ENCODE results near the gene WNT6. TPM values are rescaled to one million over a fixed set of nuclear protein-coding genes. Genes with fewer than 3 reads are reported as not detected.

The WNT6 gene
- total and polyA plus RNA-seq, 10 of the 15 experiments (the other 5 are each of a cell fraction or from before 2014, with no cell fraction given), result 0.11 to 0.44 (median 0.22) TPM; not detected in 5

DNA sequence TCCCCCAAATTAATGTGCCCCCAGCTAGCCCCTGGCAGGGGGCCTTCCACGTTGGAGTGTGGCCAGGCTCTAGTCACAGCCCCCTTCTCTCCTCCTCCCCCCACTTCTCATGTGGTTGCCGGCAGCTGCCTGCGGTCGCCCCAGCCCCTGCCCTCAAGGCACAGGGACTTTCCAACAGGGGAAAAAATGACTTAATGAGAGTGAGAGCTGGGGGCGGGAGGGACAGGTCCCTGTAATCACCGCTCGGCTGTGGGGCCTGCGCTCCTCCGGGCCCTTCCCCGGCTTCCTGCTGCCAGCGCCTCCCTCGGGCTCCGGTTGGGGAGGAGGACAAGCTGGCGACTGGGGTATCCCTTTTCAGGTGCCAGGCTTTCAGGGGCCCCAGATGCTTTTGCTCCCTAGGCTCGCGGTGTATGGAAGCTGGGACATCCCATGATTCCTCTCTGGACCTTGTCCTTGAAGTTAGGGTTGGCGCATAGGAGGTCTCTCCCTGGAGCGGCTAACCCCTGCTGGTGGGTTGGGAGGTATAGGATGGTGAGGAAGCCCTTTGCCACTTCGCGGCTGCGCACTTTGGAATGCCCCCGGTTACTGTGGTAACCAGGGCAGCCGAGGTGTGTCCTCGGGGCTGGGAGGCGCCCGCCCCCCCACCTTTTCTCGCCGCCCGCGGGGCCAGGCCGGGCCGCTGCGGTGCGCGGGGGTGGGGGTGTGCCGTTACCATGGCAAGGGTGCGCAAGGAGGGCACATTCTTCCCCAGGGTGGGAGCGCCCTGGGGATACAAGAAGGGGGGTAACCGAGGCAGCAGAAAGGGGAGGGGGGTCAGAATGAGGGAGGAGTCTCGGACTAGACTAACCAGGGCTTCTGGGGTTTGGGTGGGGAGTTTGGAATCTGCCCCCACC is 37.1 kb downstream of the WNT6 start (continued):
- TF ChIP-seq CBX5 (IDR thresholded peaks at IDR 0.05; ENCODE audit: low read depth), result no peak
- TF ChIP-seq TCF3 (IDR thresholded peaks at IDR 0.05; ENCODE audit: borderline replicate concordance, insufficient read depth, low read depth, low read length), result peak; percentile 100
- peak; percentile 98 for TF ChIP-seq IKZF1 (conservative IDR thresholded peaks at IDR 0.05)
- TF ChIP-seq, protein P1, sequence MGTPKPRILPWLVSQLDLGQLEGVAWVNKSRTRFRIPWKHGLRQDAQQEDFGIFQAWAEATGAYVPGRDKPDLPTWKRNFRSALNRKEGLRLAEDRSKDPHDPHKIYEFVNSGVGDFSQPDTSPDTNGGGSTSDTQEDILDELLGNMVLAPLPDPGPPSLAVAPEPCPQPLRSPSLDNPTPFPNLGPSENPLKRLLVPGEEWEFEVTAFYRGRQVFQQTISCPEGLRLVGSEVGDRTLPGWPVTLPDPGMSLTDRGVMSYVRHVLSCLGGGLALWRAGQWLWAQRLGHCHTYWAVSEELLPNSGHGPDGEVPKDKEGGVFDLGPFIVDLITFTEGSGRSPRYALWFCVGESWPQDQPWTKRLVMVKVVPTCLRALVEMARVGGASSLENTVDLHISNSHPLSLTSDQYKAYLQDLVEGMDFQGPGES (IDR thresholded peaks at IDR 0.05), result no peak
- TF ChIP-seq IRF4 (IDR thresholded peaks at IDR 0.05; ENCODE audit: low read depth, low read length), result peak; percentile 74; the same call in 1 of the 2 replicates
- peak in 1 of 2 experiments; percentile 77; a peak in 1 of 4 replicates for TF ChIP-seq ETV6 (conservative IDR thresholded peaks at IDR 0.05 in 1 of 2, IDR thresholded peaks at IDR 0.05 in 1 of 2; ENCODE audit: borderline replicate concordance in 1 of 2, low read depth in 1 of 2)
- peak; percentile 95 for TF ChIP-seq POU2F2 (IDR thresholded peaks at IDR 0.05; ENCODE audit: borderline replicate concordance, low read depth, low read length)
- no peak for TF ChIP-seq SMC3 (IDR thresholded peaks at IDR 0.05; ENCODE audit: borderline replicate concordance, low read length)
- TF ChIP-seq RELA (IDR thresholded peaks at IDR 0.05; ENCODE audit: borderline replicate concordance, partially characterized antibody), result peak; percentile 100
- TF ChIP-seq NFXL1 (IDR thresholded peaks at IDR 0.05; ENCODE audit: borderline replicate concordance), result no peak
- TF ChIP-seq, protein P2, sequence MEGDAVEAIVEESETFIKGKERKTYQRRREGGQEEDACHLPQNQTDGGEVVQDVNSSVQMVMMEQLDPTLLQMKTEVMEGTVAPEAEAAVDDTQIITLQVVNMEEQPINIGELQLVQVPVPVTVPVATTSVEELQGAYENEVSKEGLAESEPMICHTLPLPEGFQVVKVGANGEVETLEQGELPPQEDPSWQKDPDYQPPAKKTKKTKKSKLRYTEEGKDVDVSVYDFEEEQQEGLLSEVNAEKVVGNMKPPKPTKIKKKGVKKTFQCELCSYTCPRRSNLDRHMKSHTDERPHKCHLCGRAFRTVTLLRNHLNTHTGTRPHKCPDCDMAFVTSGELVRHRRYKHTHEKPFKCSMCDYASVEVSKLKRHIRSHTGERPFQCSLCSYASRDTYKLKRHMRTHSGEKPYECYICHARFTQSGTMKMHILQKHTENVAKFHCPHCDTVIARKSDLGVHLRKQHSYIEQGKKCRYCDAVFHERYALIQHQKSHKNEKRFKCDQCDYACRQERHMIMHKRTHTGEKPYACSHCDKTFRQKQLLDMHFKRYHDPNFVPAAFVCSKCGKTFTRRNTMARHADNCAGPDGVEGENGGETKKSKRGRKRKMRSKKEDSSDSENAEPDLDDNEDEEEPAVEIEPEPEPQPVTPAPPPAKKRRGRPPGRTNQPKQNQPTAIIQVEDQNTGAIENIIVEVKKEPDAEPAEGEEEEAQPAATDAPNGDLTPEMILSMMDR (IDR thresholded peaks at IDR 0.05 in 2 of 3, conservative IDR thresholded peaks at IDR 0.05 in 1 of 3; ENCODE audit: control insufficient read depth in 2 of 3, extremely low read depth in 1 of 3, insufficient read depth in 1 of 3, low read depth in 3 of 3, low read length in 3 of 3), result peak in 1 of 3 experiments; percentile 1; a peak in 1 of 6 replicates
- TF ChIP-seq, protein P3, sequence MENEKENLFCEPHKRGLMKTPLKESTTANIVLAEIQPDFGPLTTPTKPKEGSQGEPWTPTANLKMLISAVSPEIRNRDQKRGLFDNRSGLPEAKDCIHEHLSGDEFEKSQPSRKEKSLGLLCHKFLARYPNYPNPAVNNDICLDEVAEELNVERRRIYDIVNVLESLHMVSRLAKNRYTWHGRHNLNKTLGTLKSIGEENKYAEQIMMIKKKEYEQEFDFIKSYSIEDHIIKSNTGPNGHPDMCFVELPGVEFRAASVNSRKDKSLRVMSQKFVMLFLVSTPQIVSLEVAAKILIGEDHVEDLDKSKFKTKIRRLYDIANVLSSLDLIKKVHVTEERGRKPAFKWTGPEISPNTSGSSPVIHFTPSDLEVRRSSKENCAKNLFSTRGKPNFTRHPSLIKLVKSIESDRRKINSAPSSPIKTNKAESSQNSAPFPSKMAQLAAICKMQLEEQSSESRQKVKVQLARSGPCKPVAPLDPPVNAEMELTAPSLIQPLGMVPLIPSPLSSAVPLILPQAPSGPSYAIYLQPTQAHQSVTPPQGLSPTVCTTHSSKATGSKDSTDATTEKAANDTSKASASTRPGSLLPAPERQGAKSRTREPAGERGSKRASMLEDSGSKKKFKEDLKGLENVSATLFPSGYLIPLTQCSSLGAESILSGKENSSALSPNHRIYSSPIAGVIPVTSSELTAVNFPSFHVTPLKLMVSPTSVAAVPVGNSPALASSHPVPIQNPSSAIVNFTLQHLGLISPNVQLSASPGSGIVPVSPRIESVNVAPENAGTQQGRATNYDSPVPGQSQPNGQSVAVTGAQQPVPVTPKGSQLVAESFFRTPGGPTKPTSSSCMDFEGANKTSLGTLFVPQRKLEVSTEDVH (IDR thresholded peaks at IDR 0.05; ENCODE audit: low read depth, partially characterized antibody), result peak; percentile 27
- TF ChIP-seq, protein P4, sequence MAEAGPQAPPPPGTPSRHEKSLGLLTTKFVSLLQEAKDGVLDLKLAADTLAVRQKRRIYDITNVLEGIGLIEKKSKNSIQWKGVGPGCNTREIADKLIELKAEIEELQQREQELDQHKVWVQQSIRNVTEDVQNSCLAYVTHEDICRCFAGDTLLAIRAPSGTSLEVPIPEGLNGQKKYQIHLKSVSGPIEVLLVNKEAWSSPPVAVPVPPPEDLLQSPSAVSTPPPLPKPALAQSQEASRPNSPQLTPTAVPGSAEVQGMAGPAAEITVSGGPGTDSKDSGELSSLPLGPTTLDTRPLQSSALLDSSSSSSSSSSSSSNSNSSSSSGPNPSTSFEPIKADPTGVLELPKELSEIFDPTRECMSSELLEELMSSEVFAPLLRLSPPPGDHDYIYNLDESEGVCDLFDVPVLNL (IDR thresholded peaks at IDR 0.05; ENCODE audit: low read depth, low read length), result no peak
- TF ChIP-seq TCF7 (IDR thresholded peaks at IDR 0.05; ENCODE audit: borderline replicate concordance), result peak; percentile 97
- peak; percentile 77 for TF ChIP-seq KLF5 (IDR thresholded peaks at IDR 0.05; ENCODE audit: partially characterized antibody)
- TF ChIP-seq, protein P5, sequence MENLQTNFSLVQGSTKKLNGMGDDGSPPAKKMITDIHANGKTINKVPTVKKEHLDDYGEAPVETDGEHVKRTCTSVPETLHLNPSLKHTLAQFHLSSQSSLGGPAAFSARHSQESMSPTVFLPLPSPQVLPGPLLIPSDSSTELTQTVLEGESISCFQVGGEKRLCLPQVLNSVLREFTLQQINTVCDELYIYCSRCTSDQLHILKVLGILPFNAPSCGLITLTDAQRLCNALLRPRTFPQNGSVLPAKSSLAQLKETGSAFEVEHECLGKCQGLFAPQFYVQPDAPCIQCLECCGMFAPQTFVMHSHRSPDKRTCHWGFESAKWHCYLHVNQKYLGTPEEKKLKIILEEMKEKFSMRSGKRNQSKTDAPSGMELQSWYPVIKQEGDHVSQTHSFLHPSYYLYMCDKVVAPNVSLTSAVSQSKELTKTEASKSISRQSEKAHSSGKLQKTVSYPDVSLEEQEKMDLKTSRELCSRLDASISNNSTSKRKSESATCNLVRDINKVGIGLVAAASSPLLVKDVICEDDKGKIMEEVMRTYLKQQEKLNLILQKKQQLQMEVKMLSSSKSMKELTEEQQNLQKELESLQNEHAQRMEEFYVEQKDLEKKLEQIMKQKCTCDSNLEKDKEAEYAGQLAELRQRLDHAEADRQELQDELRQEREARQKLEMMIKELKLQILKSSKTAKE (IDR thresholded peaks at IDR 0.05; ENCODE audit: low read depth, poor library complexity, severe bottlenecking), result peak; percentile 89
- peak; percentile 10; the same call in 1 of the 2 replicates for TF ChIP-seq ZNF384 (IDR thresholded peaks at IDR 0.05; ENCODE audit: borderline replicate concordance, low read depth, low read length)
- peak; percentile 90 for TF ChIP-seq CHD2 (IDR thresholded peaks at IDR 0.05; ENCODE audit: borderline replicate concordance, low read depth, low read length)
